Activated CD8-positive, alpha-beta T cell treated with anti-CD3 and anti-CD28 coated beads for 36 hours (primary cell): ENCODE data around the gene SH2D4B. TPM values are rescaled to one million over a fixed set of nuclear protein-coding genes. Genes with fewer than 3 reads are reported as not detected.
A peak's percentile ranks its signal among the peaks of the same experiment; 100 is the strongest.

ENCODE experiments used
- ATAC-seq: fragments of 200-7000 bp; cut with Tn5 transposase; one replicate; pipeline ENCODE4 v1.10.0; 2021; ENCODE audit warnings: mild to moderate bottlenecking, moderate library complexity
- CTCF ChIA-PET: fragments of 350-600 bp; sonication (Branson Sonifier 250); formaldehyde crosslinking; loops from one replicate; lab custom pipeline; 2021; ENCODE audit warnings: antibody characterized with exemption; lab: Charles Lee
- POLR2A ChIA-PET: fragments of 350-600 bp; sonication (Branson Sonifier 250); formaldehyde crosslinking; loops from one replicate; lab custom pipeline; 2021; ENCODE audit warnings: antibody characterized with exemption; lab: Charles Lee
- DNase-seq: peaks from one replicate; pipeline ENCODE4 v3.0.0-alpha.2; 2020
- H3K27ac Mint-ChIP-seq: one replicate; pipeline ENCODE4 v1.8.0; 2021; ENCODE audit warnings: mild to moderate bottlenecking, mixed read lengths
- H3K27me3 Mint-ChIP-seq: one replicate; pipeline ENCODE4 v1.8.0; 2021; ENCODE audit warnings: mixed read lengths
- H3K36me3 Mint-ChIP-seq: one replicate; pipeline ENCODE4 v1.8.0; 2021; ENCODE audit warnings: low read depth, mixed read lengths
- H3K4me1 Mint-ChIP-seq: one replicate; pipeline ENCODE4 v1.8.0; 2021; ENCODE audit warnings: low read depth, mixed read lengths
- H3K4me3 Mint-ChIP-seq: one replicate; pipeline ENCODE4 v1.8.0; 2021; ENCODE audit warnings: mild to moderate bottlenecking, moderate library complexity, mixed read lengths
- H3K9me3 Mint-ChIP-seq: one replicate; pipeline ENCODE4 v1.8.0; 2021; ENCODE audit warnings: mixed read lengths
- intact Hi-C: fragments of 100-400 bp; cut with micrococcal nuclease; formaldehyde crosslinking; loops from one replicate; pipeline ENCODE4 v1.10.0; 2022
- total RNA-seq, 2 experiments: library from RNA; stranded (reverse); gene quantifications; one replicate each; pipeline ENCODE4 v1.2.3, GENCODE V29; 2021
- TF ChIP-seq, protein P1 (sequence below): fragments of 200-600 bp; IDR thresholded peaks from one replicate; pipeline ENCODE4 v1.8.0; 2022; ENCODE audit warnings: antibody characterized with exemption, mild to moderate bottlenecking

The SH2D4B gene
- total RNA-seq, 2 experiments from 2014 or later: 0.11 to 0.20 TPM

DNA sequence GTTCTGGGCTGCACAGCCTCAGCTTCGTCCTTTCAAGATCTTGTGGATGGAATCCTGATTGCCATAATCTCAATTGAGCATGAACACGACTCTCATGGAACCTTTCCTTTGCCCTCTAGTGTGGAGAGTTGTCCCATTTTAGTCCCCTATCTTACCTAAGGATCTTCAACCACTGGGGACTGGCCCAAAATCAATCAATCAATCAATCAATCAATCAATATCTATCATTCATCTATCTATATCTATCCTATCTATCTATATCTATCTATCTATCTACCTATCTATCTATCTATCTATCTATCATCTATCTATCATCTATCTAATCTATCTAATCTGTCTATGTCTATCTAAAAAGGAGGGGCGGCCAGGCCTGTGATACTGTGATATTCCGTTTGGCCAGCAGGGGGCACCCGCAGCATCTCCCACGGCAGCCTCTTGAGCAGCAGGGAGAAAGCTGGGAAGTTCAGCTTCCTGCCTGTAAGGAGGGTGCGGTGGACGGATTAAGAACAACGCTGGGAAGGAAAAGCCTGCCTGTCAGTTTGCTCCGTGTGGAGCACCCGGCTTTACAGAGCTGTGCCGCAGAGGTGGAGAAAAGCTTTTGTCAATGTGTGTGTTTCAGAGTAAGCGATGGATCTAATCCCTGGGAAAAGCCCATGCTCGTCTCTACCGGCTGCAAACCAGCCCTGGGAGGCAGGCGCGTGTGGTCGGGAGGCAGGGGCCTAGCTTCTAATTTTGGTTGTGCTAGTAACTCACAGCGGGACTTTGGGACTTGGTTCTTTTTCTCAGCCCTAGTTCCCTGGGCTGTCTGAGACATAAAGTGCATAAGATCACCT lies 124.9 kb downstream of the SH2D4B start:
- Mint-ChIP-seq H3K4me3 (peak overlapping the region; percentile 44), H3K27ac (no peak overlapping the region), H3K27me3 (peaks cover 21% of the 10 kb centered on the region), H3K36me3 (no peaks in the 10 kb centered on the region), H3K4me1 (peaks cover 3% of the 10 kb centered on the region), H3K9me3 (no peaks in the 10 kb centered on the region)
- ATAC-seq (peak; percentile 89), DNase-seq (peak; percentile 81)
- intact Hi-C loops: no loop called here
- TF ChIP-seq, protein P1, sequence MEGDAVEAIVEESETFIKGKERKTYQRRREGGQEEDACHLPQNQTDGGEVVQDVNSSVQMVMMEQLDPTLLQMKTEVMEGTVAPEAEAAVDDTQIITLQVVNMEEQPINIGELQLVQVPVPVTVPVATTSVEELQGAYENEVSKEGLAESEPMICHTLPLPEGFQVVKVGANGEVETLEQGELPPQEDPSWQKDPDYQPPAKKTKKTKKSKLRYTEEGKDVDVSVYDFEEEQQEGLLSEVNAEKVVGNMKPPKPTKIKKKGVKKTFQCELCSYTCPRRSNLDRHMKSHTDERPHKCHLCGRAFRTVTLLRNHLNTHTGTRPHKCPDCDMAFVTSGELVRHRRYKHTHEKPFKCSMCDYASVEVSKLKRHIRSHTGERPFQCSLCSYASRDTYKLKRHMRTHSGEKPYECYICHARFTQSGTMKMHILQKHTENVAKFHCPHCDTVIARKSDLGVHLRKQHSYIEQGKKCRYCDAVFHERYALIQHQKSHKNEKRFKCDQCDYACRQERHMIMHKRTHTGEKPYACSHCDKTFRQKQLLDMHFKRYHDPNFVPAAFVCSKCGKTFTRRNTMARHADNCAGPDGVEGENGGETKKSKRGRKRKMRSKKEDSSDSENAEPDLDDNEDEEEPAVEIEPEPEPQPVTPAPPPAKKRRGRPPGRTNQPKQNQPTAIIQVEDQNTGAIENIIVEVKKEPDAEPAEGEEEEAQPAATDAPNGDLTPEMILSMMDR: peak; percentile 98
- ChIA-PET POLR2A (interaction anchor here (1.5 kb wide), 1 partner anchor 9 kb away, joined by 4 read pairs; no protein-coding TSS in a partner anchor), CTCF (interaction anchor here (0.6 to 5.0 kb wide), 48 partner anchors 11 to 746 kb away, joined by 3 to 56 read pairs (median 4); partner anchors contain the start of gene SH2D4B)

GRCh38 chr10:80664071-80664680 lies 126.5 kb downstream of the SH2D4B start:
- TF ChIP-seq, protein P1: peak; percentile 75
- ChIA-PET CTCF (interaction anchor here (0.6 to 5.0 kb wide), 30 partner anchors 9 to 515 kb away, joined by 3 to 56 read pairs (median 5); partner anchors contain the start of gene SH2D4B), POLR2A (no interaction called here)
- Mint-ChIP-seq H3K27me3 (peaks cover 24% of the 10 kb centered on the region), H3K27ac (no peak overlapping the region), H3K9me3 (no peaks in the 10 kb centered on the region), H3K36me3 (no peaks in the 10 kb centered on the region), H3K4me1 (peaks cover 3% of the 10 kb centered on the region), H3K4me3 (no peak overlapping the region)
- intact Hi-C loops: no loop called here
- ATAC-seq: peak; percentile 66
- peak; percentile 69 for DNase-seq

DNA sequence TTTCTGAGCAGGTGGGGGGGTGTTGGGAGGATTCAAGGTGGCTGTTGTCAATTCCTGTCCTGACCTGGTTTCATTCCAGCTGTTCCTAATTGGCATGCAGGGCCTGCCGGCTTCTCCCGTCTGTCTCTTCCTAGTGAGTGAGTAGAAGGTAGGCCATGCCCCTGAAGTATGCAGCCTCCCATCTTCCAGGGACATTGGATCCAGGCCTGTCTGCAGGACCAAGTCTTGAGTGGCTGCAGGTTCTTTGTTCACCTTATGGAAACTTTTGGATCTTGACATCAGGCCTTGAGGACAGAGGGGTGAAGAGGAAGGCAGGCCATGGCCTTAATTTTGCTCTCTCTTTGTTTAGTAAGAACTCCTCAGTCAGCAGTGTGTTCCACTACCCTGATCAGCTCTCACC lies 131.8 kb downstream of the SH2D4B start:
- ChIA-PET CTCF (no interaction called here), POLR2A (no interaction called here)
- H3K27me3 Mint-ChIP-seq: peaks cover 6% of the 10 kb centered on the region
- H3K9me3 Mint-ChIP-seq: no peaks in the 10 kb centered on the region
- no peaks in the 10 kb centered on the region for H3K36me3 Mint-ChIP-seq
- intact Hi-C loops: no loop called here
- TF ChIP-seq, protein P1: no peak
- no peak overlapping the region for H3K27ac Mint-ChIP-seq
- no peak for ATAC-seq
- H3K4me3 Mint-ChIP-seq: no peak overlapping the region
- no peaks in the 10 kb centered on the region for H3K4me1 Mint-ChIP-seq
- no peak for DNase-seq

DNA sequence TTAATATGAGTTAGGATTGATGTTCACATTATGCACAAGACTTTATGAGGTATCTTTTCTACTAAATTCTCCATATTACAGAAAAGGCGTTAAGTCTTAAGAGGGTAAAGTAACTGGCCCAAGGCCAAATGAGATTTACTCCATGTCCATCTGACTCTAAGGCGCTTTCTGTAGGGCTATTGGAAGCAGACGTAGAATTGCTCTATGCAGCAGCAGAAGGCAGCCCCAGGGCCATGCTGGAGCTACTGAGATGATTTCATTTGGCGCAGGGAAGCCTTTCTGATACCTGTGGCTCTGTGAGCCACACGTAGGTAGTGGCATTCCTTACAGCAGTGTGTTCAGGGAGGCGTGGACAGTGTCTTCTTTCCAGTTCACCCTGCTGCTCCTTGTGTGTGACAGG lies 133.1 kb downstream of the SH2D4B start:
- H3K4me1 Mint-ChIP-seq: no peaks in the 10 kb centered on the region
- POLR2A ChIA-PET: no interaction called here
- H3K36me3 Mint-ChIP-seq: no peaks in the 10 kb centered on the region
- H3K9me3 Mint-ChIP-seq: no peaks in the 10 kb centered on the region
- H3K27ac Mint-ChIP-seq: no peak overlapping the region
- intact Hi-C loops: no loop called here
- ATAC-seq (no peak), DNase-seq (no peak)
- CTCF ChIA-PET: interaction anchor here (1.2 to 6.7 kb wide), 2 partner anchors 8 to 30 kb away, joined by 3 to 56 read pairs; no protein-coding TSS in a partner anchor
- TF ChIP-seq, protein P1: no peak
- H3K27me3 Mint-ChIP-seq: peaks cover 5% of the 10 kb centered on the region
- no peak overlapping the region for H3K4me3 Mint-ChIP-seq

DNA sequence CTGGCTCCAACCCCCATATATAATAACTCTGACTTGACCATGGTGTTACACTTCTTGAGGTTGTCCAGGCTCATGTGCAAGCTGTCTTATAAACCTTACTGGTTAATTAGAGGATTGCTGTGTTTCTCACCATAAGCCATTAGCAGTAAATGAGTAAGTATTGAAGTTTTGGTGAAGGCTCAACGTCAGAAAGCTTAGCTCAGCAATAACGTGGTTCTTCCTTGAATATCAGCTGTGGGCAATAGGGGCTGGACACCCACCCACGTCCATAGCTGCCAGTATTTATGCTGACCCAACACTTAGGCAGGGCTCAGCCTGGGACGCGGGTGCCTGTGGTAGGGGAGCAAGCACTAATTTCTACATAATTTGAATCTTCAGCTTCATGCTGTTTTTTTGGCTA lies 134.1 kb downstream of the SH2D4B start:
- no peaks in the 10 kb centered on the region for H3K4me1 Mint-ChIP-seq
- no peaks in the 10 kb centered on the region for H3K36me3 Mint-ChIP-seq
- POLR2A ChIA-PET: no interaction called here
- H3K27ac Mint-ChIP-seq: no peak overlapping the region
- H3K9me3 Mint-ChIP-seq: no peaks in the 10 kb centered on the region
- DNase-seq: no peak
- peaks cover 5% of the 10 kb centered on the region for H3K27me3 Mint-ChIP-seq
- no peak overlapping the region for H3K4me3 Mint-ChIP-seq
- intact Hi-C loops: no loop called here
- TF ChIP-seq, protein P1: no peak
- CTCF ChIA-PET: interaction anchor here (0.9 to 6.7 kb wide), 4 partner anchors 10 to 294 kb away, joined by 3 to 56 read pairs (median 4); no protein-coding TSS in a partner anchor
- no peak for ATAC-seq
